Ishikawa (cell line): ENCODE measurements around the gene WDR5.

Experiments
- CEBPB ChIP-seq: IDR thresholded peaks from 2 replicates; pipeline ENCODE4 v1.6.1; 2012
- CREB1 ChIP-seq: IDR thresholded peaks from 2 replicates; pipeline ENCODE4 v1.6.1; 2012; ENCODE audit warnings: low read depth
- EGR1 ChIP-seq: IDR thresholded peaks from 2 replicates; pipeline ENCODE4 v1.6.1; 2012
- EP300 ChIP-seq: IDR thresholded peaks from 2 replicates; pipeline ENCODE4 v1.6.1; 2012; ENCODE audit warnings: borderline replicate concordance
- FOXM1 ChIP-seq: IDR thresholded peaks from 2 replicates; pipeline ENCODE4 v1.6.1; 2012; ENCODE audit warnings: low read depth, borderline replicate concordance
- MAX ChIP-seq: IDR thresholded peaks from 2 replicates; pipeline ENCODE4 v1.6.1; 2012
- NFIC ChIP-seq: IDR thresholded peaks from 2 replicates; pipeline ENCODE4 v1.6.1; 2012
- RAD21 ChIP-seq: IDR thresholded peaks from 2 replicates; pipeline ENCODE4 v1.6.1; 2012; ENCODE audit warnings: low read depth
- REST ChIP-seq: IDR thresholded peaks from 2 replicates; pipeline ENCODE4 v1.6.1; 2012; ENCODE audit warnings: low read depth, mild to moderate bottlenecking
- TAF1 ChIP-seq: IDR thresholded peaks from 2 replicates; pipeline ENCODE4 v1.6.1; 2012; ENCODE audit warnings: low read depth, mild to moderate bottlenecking
- TCF12 ChIP-seq: IDR thresholded peaks from 2 replicates; pipeline ENCODE4 v1.6.1; 2012; ENCODE audit warnings: low read depth
- TEAD4 ChIP-seq: IDR thresholded peaks from 2 replicates; pipeline ENCODE4 v1.6.1; 2012
- USF1 ChIP-seq: IDR thresholded peaks from 2 replicates; pipeline ENCODE4 v1.6.1; 2012
- YY1 ChIP-seq: IDR thresholded peaks from 2 replicates; pipeline ENCODE4 v1.6.1; 2012; ENCODE audit warnings: low read depth
- ZBTB7A ChIP-seq: IDR thresholded peaks from 2 replicates; pipeline ENCODE4 v1.6.1; 2012; ENCODE audit warnings: low read depth

Gene WDR5

GRCh38 chr9:134161647-134162046, 25.8 kb downstream of the WDR5 start:
- no peak for TF ChIP-seq FOXM1
- no peak for TF ChIP-seq CEBPB
- TF ChIP-seq NFIC, result no peak
- no peak for TF ChIP-seq TAF1
- TF ChIP-seq TCF12, result no peak
- no peak for TF ChIP-seq YY1
- no peak for TF ChIP-seq TEAD4
- no peak for TF ChIP-seq EP300
- no peak for TF ChIP-seq USF1
- no peak for TF ChIP-seq MAX
- TF ChIP-seq EGR1, result no peak

GRCh38 chr9:134162212-134162775, 26.4 kb downstream of the WDR5 start:
- TF ChIP-seq REST (no peak), FOXM1 (no peak), TEAD4 (no peak), EGR1 (no peak), ZBTB7A (no peak), CEBPB (no peak)

DNA sequence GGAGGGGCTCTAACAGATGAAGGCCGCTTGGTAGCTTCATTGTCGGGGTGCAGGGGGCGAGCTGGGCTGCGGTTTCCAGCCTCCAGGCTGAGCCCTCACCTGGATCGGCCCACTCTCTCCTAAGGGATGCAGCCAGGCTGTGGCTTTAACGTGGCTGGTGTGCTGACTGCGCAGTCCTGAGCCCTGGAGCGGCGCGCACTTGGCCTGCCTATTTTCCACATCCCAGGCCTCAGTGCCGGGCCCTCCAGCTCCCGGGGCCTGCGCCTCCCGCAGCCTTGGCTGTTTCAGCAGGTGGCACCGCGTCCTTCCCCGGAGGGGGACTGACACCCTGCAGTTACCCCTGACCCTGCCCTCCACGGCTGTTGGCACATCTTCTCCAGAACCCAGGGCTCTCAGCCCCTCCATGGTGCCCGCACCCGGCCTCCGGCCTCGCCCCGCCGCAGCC, 27.1 kb downstream of the WDR5 start:
- TF ChIP-seq TAF1 (no peak), ZBTB7A (no peak)

DNA sequence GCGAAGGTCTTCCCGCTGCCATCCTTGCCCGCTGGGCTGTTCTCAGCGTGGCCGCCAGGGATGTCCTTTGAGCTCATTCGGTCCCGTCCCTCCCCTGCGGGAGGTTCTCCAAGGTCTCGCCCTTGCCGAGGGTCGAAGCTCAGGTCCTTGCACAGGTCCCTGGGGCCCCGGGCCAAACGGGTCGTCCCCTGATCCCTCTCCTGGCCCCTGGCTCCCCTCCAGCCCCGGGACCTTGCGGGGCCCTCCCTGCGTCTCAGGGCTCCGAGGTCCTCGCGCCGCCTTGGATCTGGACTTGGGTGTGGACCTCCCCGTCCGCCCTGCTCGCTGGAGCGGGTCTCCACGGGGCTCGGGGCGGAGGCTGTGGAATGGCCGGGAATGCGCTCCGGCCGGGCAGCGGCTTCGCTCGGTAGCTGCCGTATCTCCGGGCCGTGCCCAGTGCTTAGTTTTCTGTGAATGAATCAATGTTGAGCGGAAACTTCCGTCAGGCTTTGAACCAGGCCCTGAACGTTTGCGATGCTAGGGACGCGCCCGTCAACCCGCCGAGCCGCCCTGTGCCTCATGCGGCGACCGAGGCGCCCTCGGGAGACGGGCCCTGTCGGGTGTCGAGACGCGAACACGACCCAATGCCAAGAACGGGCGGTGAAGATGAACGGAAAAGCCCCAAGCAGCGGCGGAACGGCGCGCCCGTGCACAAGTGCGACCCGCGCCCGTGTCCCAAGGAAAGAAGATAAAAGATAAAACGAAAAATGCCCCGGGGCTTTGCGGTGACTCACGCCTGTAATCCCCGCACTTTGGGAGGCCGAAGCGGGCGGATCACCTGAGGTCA, 27.7 kb downstream of the WDR5 start:
- no peak for TF ChIP-seq ZBTB7A
- no peak for TF ChIP-seq TEAD4
- TF ChIP-seq USF1, result no peak
- TF ChIP-seq EP300, result no peak
- TF ChIP-seq NFIC, result no peak
- no peak for TF ChIP-seq YY1
- no peak for TF ChIP-seq RAD21
- TF ChIP-seq MAX, result no peak
- no peak for TF ChIP-seq REST
- no peak for TF ChIP-seq CEBPB
- TF ChIP-seq TAF1, result no peak

GRCh38 chr9:134164879-134165278, 29.0 kb downstream of the WDR5 start:
- no peak for TF ChIP-seq MAX
- TF ChIP-seq TCF12, result no peak
- TF ChIP-seq REST, result no peak
- TF ChIP-seq RAD21, result no peak
- no peak for TF ChIP-seq TEAD4
- TF ChIP-seq EGR1, result no peak
- no peak for TF ChIP-seq TAF1
- TF ChIP-seq CREB1, result no peak
- TF ChIP-seq EP300, result no peak
